Stomach (tissue), 9 donors: ENCODE results near the gene PAQR7. TPM values are rescaled to one million over a fixed set of nuclear protein-coding genes. Genes with fewer than 3 reads are reported as not detected.

ENCODE experiments used
- DNase-seq, 2 donors: peaks; one replicate each; pipeline versions ENCODE4 v3.0.0 to v3.0.0-alpha.2; 2013 to 2019
- H3K27ac ChIP-seq, 5 donors: fragments of 200-600 bp in 4 of 5; sonication (generic) in 4 of 5; one replicate each; pipeline ENCODE4 v1.5.1; 2013 to 2019; ENCODE audit warnings: mild to moderate bottlenecking in 1 of 5, moderate library complexity in 1 of 5
- H3K27me3 ChIP-seq, 3 donors: fragments of 200-600 bp; sonication (generic); one replicate each; pipeline ENCODE4 v1.5.1; 2017 to 2019; ENCODE audit warnings: mixed run types in 1 of 3
- H3K36me3 ChIP-seq, 4 donors: fragments of 200-600 bp; sonication (generic); 1 replicate in 3 of 4; 2 replicates in 1 of 4; pipeline ENCODE4 v1.5.1; 2016 to 2019
- H3K4me1 ChIP-seq, 4 donors: fragments of 200-600 bp; sonication (generic); one replicate each; pipeline ENCODE4 v1.5.1; 2016 to 2019
- H3K4me3 ChIP-seq, 4 donors: fragments of 200-600 bp; sonication (generic) in 3 of 4; one replicate each; pipeline ENCODE4 v1.5.1; 2016 to 2019; ENCODE audit warnings: mild to moderate bottlenecking in 1 of 4
- H3K9me3 ChIP-seq, 4 donors: fragments of 200-600 bp; sonication (generic); one replicate each; pipeline ENCODE4 v1.5.1; 2016 to 2019
- EP300 ChIP-seq: sonication (generic); formaldehyde crosslinking; IDR thresholded peaks from one replicate; pipeline ENCODE4 v1.6.1; 2017; ENCODE audit warnings: antibody characterized with exemption
- POLR2A ChIP-seq, 4 donors: fragments of 450-650 bp; IDR thresholded peaks; one replicate each; pipeline ENCODE4 v1.6.1; 2016; ENCODE audit warnings: antibody characterized with exemption in 4 of 4, control low read depth in 2 of 4, mild to moderate bottlenecking in 1 of 4, moderate library complexity in 1 of 4
- POLR2AphosphoS5 ChIP-seq, 3 donors: sonication (generic); formaldehyde crosslinking; IDR thresholded peaks; one replicate each; pipeline ENCODE4 v1.6.1; 2016; ENCODE audit warnings: antibody characterized with exemption in 3 of 3
- WGBS, 5 donors: extraction: QIAGEN DNeasy Blood & Tissue Kit in 3 of 5; methylation state at CpG; one replicate each; pipeline versions ENCODE4 v1.1.5 to v1.1.7; 2013 to 2018; 5-methylcytosine and 5-hydroxymethylcytosine counted together
- intact Hi-C: fragments of 100-400 bp; cut with DNase I; formaldehyde crosslinking; loops from one replicate; pipeline ENCODE4 v1.15.1; 2023; ENCODE audit warnings: low total_unique reads
- polyA plus RNA-seq, 3 donors: library from polyadenylated mRNA; stranded (reverse); fragments of 200-250 nt; gene quantifications; one replicate each; pipeline ENCODE4 v1.2.3, GENCODE V29; 2013
- total RNA-seq, 5 donors: library from RNA; depleted of rRNA; stranded (reverse); fragments of >200 nt; gene quantifications; one replicate each; pipeline versions ENCODE4 v1.1.0 to v1.2.3, GENCODE V29; 2014 to 2016
- TF ChIP-seq, protein P1 (sequence below), 7 experiments: fragments of 450-650 bp in 4 of 7; fragments of 200-600 bp in 3 of 7; sonication (generic) in 3 of 7; IDR thresholded peaks; one replicate each; pipeline ENCODE4 v1.5.1; 2016 to 2019; ENCODE audit warnings: antibody characterized with exemption in 7 of 7, control low read depth in 2 of 7, mild to moderate bottlenecking in 1 of 7
- donor health status: healthy with polysubstance abuse.
- donor health status: Bipolar disorder and iron deficiency.
- donor health status: healthy.

Gene PAQR7
- total and polyA plus RNA-seq, 8 donors = 1.8 to 10.5 (median 5.4) TPM

DNA sequence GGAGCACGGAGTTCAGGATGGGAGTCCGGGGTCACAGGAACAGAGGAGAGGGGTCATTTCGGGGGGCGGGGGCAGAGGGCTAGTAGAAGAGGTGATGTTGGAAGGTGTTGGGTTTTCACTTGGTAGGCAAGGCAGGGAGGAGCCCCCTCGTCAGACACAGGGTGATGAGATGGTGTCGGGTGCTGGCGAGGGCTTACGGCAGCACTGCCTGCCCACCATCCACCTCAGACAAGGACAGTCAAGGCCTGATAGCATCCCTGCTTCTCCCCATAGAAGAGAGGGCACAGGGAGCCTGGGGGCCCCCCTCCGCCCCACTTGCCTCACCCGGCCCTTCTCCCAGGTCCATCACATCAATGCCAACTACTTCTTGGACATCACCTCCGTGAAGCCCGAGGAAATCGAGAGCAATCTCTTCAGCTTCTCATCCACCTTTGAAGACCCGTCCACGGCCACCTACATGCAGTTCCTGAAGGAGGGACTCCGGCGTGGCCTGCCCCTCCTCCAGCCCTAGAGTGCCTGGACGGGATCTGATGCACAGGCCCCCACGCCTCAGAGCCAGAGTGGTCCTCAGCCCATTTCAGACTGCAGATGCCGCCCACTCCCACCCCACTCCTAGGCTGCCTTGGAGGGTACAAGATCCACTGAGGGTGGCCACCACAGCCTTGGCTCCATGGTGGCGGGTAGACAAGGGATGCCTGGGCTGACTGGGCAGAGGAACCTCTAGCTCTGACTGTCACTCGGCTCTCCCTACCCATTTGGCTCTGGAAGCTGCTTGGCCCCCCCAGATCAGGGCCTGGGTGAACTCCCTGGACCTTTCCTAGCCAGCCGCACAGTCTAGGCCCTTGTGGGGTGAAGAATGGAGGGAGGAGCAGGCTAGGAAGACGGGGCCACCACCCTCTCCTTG, 60.0 kb downstream of the PAQR7 start:
- Histone ChIP-seq H3K4me1 (peaks cover 15 to 32% (median 28%) of the 10 kb centered on the region in 4 donors), H3K27me3 (no peaks in the 10 kb centered on the region), H3K27ac (no peak overlapping the region), H3K36me3 (peaks cover 25 to 58% (median 54%) of the 10 kb centered on the region in 4 donors), H3K9me3 (no peaks in the 10 kb centered on the region), H3K4me3 (no peak overlapping the region)
- TF ChIP-seq EP300 = no peak
- TF ChIP-seq, protein P1, sequence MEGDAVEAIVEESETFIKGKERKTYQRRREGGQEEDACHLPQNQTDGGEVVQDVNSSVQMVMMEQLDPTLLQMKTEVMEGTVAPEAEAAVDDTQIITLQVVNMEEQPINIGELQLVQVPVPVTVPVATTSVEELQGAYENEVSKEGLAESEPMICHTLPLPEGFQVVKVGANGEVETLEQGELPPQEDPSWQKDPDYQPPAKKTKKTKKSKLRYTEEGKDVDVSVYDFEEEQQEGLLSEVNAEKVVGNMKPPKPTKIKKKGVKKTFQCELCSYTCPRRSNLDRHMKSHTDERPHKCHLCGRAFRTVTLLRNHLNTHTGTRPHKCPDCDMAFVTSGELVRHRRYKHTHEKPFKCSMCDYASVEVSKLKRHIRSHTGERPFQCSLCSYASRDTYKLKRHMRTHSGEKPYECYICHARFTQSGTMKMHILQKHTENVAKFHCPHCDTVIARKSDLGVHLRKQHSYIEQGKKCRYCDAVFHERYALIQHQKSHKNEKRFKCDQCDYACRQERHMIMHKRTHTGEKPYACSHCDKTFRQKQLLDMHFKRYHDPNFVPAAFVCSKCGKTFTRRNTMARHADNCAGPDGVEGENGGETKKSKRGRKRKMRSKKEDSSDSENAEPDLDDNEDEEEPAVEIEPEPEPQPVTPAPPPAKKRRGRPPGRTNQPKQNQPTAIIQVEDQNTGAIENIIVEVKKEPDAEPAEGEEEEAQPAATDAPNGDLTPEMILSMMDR (IDR thresholded peaks at IDR 0.05) = no peak
- no peak for TF ChIP-seq POLR2A (IDR thresholded peaks at IDR 0.05)
- no peak for TF ChIP-seq POLR2AphosphoS5 (IDR thresholded peaks at IDR 0.05)
- WGBS, 5 donors = 87 to 92% (median 91%) methylated on average over 20 to 24 of the region's 24 CpGs
- intact Hi-C loops = no loop called here
- DNase-seq = no peak

DNA sequence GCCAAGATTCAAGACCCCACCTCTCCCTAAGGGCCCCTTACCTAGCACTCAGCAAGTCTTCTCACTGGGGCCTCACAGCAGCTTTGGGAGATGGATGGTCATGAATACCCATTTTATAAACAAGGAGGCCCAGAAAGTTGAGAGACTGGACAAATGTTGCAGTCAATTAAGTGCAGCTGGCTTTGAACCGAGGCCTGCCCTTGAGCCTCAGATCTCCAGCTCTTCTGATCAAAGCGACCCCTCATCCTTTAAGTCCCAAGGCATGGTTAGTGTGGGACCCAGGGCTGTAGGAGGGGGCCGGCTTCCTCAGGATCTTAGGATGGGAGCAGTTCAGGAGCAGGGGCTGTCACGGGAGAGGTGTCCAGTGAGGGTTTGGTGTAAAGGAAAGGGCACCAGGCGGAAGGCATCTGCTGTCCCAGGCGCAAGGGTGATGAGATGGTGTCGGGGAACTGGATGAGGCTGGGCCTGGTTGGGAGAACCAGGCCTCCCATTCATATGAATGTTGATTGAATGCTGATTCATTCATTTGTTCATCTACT, 60.9 kb downstream of the PAQR7 start:
- TF ChIP-seq, protein P1 (IDR thresholded peaks at IDR 0.05) = no peak
- no peak for TF ChIP-seq EP300
- TF ChIP-seq POLR2A (IDR thresholded peaks at IDR 0.05) = no peak
- no peak for TF ChIP-seq POLR2AphosphoS5 (IDR thresholded peaks at IDR 0.05)
- Histone ChIP-seq H3K27me3 (no peaks in the 10 kb centered on the region), H3K4me3 (no peak overlapping the region), H3K36me3 (peaks cover 29 to 66% (median 62%) of the 10 kb centered on the region in 4 donors), H3K9me3 (no peaks in the 10 kb centered on the region), H3K27ac (no peak overlapping the region), H3K4me1 (peaks cover 15 to 35% (median 31%) of the 10 kb centered on the region in 4 donors)
- 85 to 91% (median 88%) methylated on average over 7 of the region's 7 CpGs for WGBS, 5 donors
- intact Hi-C loops = no loop called here
- DNase-seq = no peak

DNA sequence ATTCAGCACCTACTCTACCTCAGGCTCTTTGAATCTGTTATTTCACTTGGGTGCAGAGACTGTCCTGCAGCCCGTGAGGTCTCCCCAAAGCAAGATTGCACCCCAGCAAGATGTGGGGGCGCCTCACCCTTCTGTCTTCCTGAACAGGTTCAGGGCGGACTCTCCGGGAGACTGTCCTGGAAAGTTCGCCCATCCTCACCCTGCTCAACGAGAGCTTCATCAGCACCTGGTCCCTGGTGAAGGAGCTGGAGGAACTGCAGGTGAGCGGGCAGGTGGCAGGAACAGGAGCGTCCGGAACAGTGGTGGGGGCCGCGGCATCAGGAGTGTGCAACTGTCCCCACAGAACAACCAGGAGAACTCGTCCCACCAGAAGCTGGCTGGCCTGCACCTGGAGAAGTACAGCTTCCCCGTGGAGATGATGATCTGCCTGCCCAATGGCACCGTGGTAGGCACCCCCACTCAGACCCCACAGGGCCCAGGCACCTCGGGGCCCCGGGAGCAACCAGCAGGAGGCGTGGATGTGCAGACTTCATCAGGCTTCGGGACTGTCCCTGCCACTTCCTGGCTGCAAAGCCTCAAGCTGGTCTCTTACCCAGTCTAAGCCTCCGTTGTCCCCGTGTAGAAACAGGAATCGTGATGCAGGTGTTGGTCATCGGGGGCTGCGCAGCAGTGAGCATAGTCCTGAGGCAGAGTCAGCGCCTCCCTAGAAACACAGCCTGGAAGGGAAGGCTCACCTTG, 61.6 kb downstream of the PAQR7 start:
- H3K4me1 ChIP-seq = peaks cover 10 to 38% (median 27%) of the 10 kb centered on the region in 4 donors
- H3K9me3 ChIP-seq = no peaks in the 10 kb centered on the region
- H3K27ac ChIP-seq = no peak overlapping the region
- no peaks in the 10 kb centered on the region for H3K27me3 ChIP-seq
- intact Hi-C loops = no loop called here
- TF ChIP-seq EP300 (no peak), POLR2A (IDR thresholded peaks at IDR 0.05) (no peak), POLR2AphosphoS5 (IDR thresholded peaks at IDR 0.05) (no peak)
- TF ChIP-seq, protein P1 (IDR thresholded peaks at IDR 0.05) = no peak
- H3K36me3 ChIP-seq = peaks cover 34 to 73% (median 69%) of the 10 kb centered on the region in 4 donors
- no peak for DNase-seq
- 84 to 94% (median 89%) methylated on average over 19 to 24 of the region's 24 CpGs for WGBS, 5 donors
- no peak overlapping the region for H3K4me3 ChIP-seq

DNA sequence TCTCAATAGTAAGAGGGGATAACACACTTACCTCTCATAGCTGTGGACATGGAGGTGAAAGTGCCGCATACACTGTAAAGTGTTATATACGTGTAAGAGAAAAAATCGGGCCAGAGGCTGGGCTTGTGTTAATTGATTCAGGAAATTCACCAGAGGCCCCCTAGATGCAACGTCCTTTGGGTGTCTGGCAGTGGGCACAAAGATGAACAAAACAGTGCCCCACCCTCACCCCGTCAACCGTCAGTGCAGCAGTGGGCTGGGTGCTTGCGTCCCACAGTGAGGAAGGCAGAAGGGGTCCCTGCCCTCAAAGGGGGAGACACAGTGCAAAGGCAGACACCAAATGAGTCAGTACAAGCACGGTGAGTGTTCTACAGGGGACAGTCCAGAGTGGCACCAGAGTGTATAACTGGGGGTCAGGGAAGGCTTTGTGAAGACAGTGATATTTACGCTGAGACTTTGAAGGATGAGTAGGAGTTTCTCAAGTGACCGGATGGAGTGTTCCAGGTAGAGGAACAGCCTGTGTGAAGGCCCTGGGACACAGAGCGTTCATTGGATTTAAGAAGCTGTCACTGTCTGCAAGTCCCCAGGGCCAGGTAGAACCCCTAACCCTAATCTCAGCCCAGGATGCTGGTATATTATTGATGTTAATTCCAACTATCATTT, 62.3 kb downstream of the PAQR7 start:
- peaks cover 41 to 80% (median 76%) of the 10 kb centered on the region in 4 donors for H3K36me3 ChIP-seq
- peaks cover 5 to 38% (median 26%) of the 10 kb centered on the region in 4 donors for H3K4me1 ChIP-seq
- H3K4me3 ChIP-seq = no peak overlapping the region
- no peaks in the 10 kb centered on the region for H3K27me3 ChIP-seq
- 81 to 85% (median 83%) methylated on average over 11 of the region's 11 CpGs for WGBS, 5 donors
- intact Hi-C loops = no loop called here
- H3K27ac ChIP-seq = no peak overlapping the region
- no peak for DNase-seq
- TF ChIP-seq POLR2A (IDR thresholded peaks at IDR 0.05) = no peak
- TF ChIP-seq, protein P1 (IDR thresholded peaks at IDR 0.05) = no peak
- TF ChIP-seq POLR2AphosphoS5 (IDR thresholded peaks at IDR 0.05) = no peak
- no peak for TF ChIP-seq EP300
- no peaks in the 10 kb centered on the region for H3K9me3 ChIP-seq
